B cell (primary cell): ENCODE measurements around the gene TARS2. TPM values are rescaled to one million over a fixed set of nuclear protein-coding genes. Genes with fewer than 3 reads are reported as not detected.

Experiments used
- ATAC-seq: fragments of 200-7000 bp; cut with Tn5 transposase; one replicate; pipeline ENCODE4 v1.10.0; 2021; ENCODE audit warnings: low read depth, mild to moderate bottlenecking, moderate number of reproducible peaks, moderate library complexity
- CTCF ChIA-PET: fragments of 350-600 bp; sonication (Branson Sonifier 250); formaldehyde crosslinking; loops from one replicate; lab custom pipeline; 2021; ENCODE audit warnings: antibody characterized with exemption, inconsistent platforms; lab: Charles Lee
- POLR2A ChIA-PET: fragments of 350-600 bp; sonication (Branson Sonifier 250); formaldehyde crosslinking; loops from one replicate; lab custom pipeline; 2021; ENCODE audit warnings: antibody characterized with exemption; lab: Charles Lee
- DNase-seq: peaks from one replicate; pipeline ENCODE4 v3.0.0; 2013
- H2AFZ ChIP-seq: 2 replicates; pipeline ENCODE4 v1.6.1; 2012; ENCODE audit warnings: mild to moderate bottlenecking, low read depth, low read length; ENCODE audit not compliant: insufficient read depth, poor library complexity, severe bottlenecking
- H3K27ac ChIP-seq, 2 donors: 1 replicate in 1 of 2; 2 replicates in 1 of 2; pipeline ENCODE4 v1.5.1; 2012 to 2013; ENCODE audit warnings: low read length in 2 of 2, mild to moderate bottlenecking in 2 of 2, moderate library complexity in 1 of 2
- H3K27me3 ChIP-seq, 4 experiments: fragments of 200-600 bp in 1 of 4; sonication (generic) in 1 of 4; replicated peaks in 1 of 4; 1 replicate in 2 of 4; 2 replicates in 2 of 4; pipeline versions ENCODE4 v1.6.1 to v1.7.0; 2013 to 2016; ENCODE audit warnings: low read length in 3 of 4, mild to moderate bottlenecking in 2 of 4, mixed read lengths in 1 of 4, moderate library complexity in 1 of 4; ENCODE audit not compliant: insufficient read depth in 4 of 4, control insufficient read depth in 3 of 4; ENCODE audit errors: control extremely low read depth in 1 of 4
- H3K36me3 ChIP-seq, 2 experiments: replicated peaks in 1 of 2; 1 replicate in 1 of 2; 2 replicates in 1 of 2; pipeline versions ENCODE4 v1.6.1 to v1.7.1; 2013; ENCODE audit warnings: low read length in 1 of 2; ENCODE audit not compliant: insufficient read depth in 2 of 2, control insufficient read depth in 1 of 2; ENCODE audit errors: control extremely low read depth in 1 of 2, extremely low read depth in 1 of 2
- H3K4me1 ChIP-seq, 2 donors: fragments of 200-600 bp in 1 of 2; sonication (generic) in 1 of 2; 1 replicate in 1 of 2; 2 replicates in 1 of 2; pipeline versions ENCODE4 v1.5.1 to v1.6.1; 2013 to 2017; ENCODE audit warnings: low read length in 2 of 2; ENCODE audit not compliant: control insufficient read depth in 2 of 2, insufficient read depth in 2 of 2
- H3K4me2 ChIP-seq: replicated peaks from 2 replicates; pipeline ENCODE3; 2012; ENCODE audit warnings: mild to moderate bottlenecking, low read depth, low read length; ENCODE audit not compliant: poor library complexity, severe bottlenecking
- H3K4me3 ChIP-seq, 5 experiments: fragments of 200-600 bp in 1 of 5; sonication (generic) in 1 of 5; 1 replicate in 3 of 5; 2 replicates in 2 of 5; pipeline versions ENCODE4 v1.5.1 to v1.7.0; 2011 to 2016; ENCODE audit warnings: low read length in 4 of 5, mild to moderate bottlenecking in 4 of 5, low read depth in 2 of 5, control low read depth in 1 of 5, moderate library complexity in 1 of 5; ENCODE audit not compliant: insufficient read depth in 1 of 5; ENCODE audit errors: control extremely low read depth in 1 of 5, extremely low read depth in 1 of 5
- H3K79me2 ChIP-seq: fragments of 200-600 bp; sonication (generic); one replicate; pipeline ENCODE4 v1.6.0; 2016; ENCODE audit warnings: low read length; ENCODE audit not compliant: control insufficient read depth, insufficient read depth
- H3K9ac ChIP-seq: fragments of 200-600 bp; sonication (generic); 2 replicates; pipeline ENCODE4 v1.6.1; 2017; ENCODE audit warnings: mild to moderate bottlenecking, low read length, moderate library complexity
- H3K9me3 ChIP-seq, 3 donors: one replicate each; pipeline versions ENCODE4 v1.6.1 to v1.7.1; 2013; ENCODE audit warnings: low read length in 2 of 3; ENCODE audit not compliant: control insufficient read depth in 2 of 3, insufficient read depth in 1 of 3; ENCODE audit errors: control extremely low read depth in 1 of 3
- H4K20me1 ChIP-seq: 2 replicates; pipeline ENCODE4 v1.6.0; 2012; ENCODE audit warnings: mild to moderate bottlenecking, low read length; ENCODE audit not compliant: insufficient read depth, control insufficient read depth, poor library complexity, severe bottlenecking
- H3K27ac Mint-ChIP-seq: one replicate; pipeline ENCODE4 v1.8.0; 2021; ENCODE audit warnings: mixed read lengths
- H3K27me3 Mint-ChIP-seq: one replicate; pipeline ENCODE4 v1.8.0; 2021; ENCODE audit warnings: mixed read lengths
- H3K4me1 Mint-ChIP-seq: one replicate; pipeline ENCODE4 v1.8.0; 2021; ENCODE audit warnings: mixed read lengths
- H3K4me3 Mint-ChIP-seq: one replicate; pipeline ENCODE4 v1.8.0; 2021; ENCODE audit warnings: mixed read lengths
- H3K9me3 Mint-ChIP-seq: one replicate; pipeline ENCODE4 v1.8.0; 2022; ENCODE audit warnings: mixed read lengths; ENCODE audit not compliant: insufficient read depth
- EZH2 ChIP-seq: IDR thresholded peaks from 2 replicates; pipeline ENCODE4 v1.6.1; 2012; ENCODE audit warnings: borderline replicate concordance, low read depth, mild to moderate bottlenecking, moderate library complexity, low read length; ENCODE audit not compliant: insufficient read depth, poor library complexity, severe bottlenecking
- WGBS: methylation state at CpG from one replicate; pipeline ENCODE4 v1.1.5; 2013; ENCODE audit warnings: missing lambda C conversion rate; ENCODE audit not compliant: insufficient coverage; 5-methylcytosine and 5-hydroxymethylcytosine counted together
- intact Hi-C: fragments of 100-400 bp; cut with micrococcal nuclease; formaldehyde crosslinking; loops from one replicate; pipeline ENCODE4 v1.10.0; 2022
- polyA plus RNA-seq: library from polyadenylated mRNA; depleted of rRNA; stranded (reverse); fragments of >200 nt; gene quantifications from 2 replicates; pipeline ENCODE4 v1.2.3, GENCODE V29; 2012
- total RNA-seq, 2 donors: library from RNA; stranded (reverse); fragments of 120-200 nt in 1 of 2; gene quantifications; 1 replicate in 1 of 2; 2 replicates in 1 of 2; pipeline versions ENCODE4 v1.2.3 to v1.2.4, GENCODE V29; 2013 to 2022
- TF ChIP-seq, protein P1 (sequence below): fragments of 200-600 bp; IDR thresholded peaks from one replicate; pipeline ENCODE4 v1.8.0; 2022; ENCODE audit warnings: antibody characterized with exemption, mild to moderate bottlenecking

The TARS2 gene
- total and polyA plus RNA-seq, 2 donors (not counting 1 experiment from before 2014, with no cell fraction given) = 42.2 to 53.6 TPM

GRCh38 chr1:150515328-150516049 lies 28.3 kb downstream of the TARS2 start, which contains the start of gene FALEC:
TSS of gene FALEC (plus strand) at chr1:150515752.
- Histone ChIP-seq H3K4me2 (peak within 1 kb of the TSS; percentile 95), H3K27me3 (no peaks in the 10 kb centered on the region), H3K79me2 (peaks cover 3% of the 10 kb centered on the region), H3K4me1 (peaks cover 22 to 26% of the 10 kb centered on the region in 2 donors), H3K36me3 (no peaks in the 10 kb centered on the region), H3K9me3 (no peaks in the 10 kb centered on the region), H3K4me3 (peak within 1 kb of the TSS; percentile 50 to 86 (median 80)), H2AFZ (peak within 1 kb of the TSS; percentile 98), H3K27ac (peak within 1 kb of the TSS; percentile 59 to 78), H4K20me1 (no peaks in the 10 kb centered on the region), H3K9ac (peak within 1 kb of the TSS; percentile 76)
- ATAC-seq (peak; percentile 99), DNase-seq (peak; percentile 94)
- peak within 1 kb of the TSS; percentile 83 for H3K27ac Mint-ChIP-seq
- TF ChIP-seq, protein P1, sequence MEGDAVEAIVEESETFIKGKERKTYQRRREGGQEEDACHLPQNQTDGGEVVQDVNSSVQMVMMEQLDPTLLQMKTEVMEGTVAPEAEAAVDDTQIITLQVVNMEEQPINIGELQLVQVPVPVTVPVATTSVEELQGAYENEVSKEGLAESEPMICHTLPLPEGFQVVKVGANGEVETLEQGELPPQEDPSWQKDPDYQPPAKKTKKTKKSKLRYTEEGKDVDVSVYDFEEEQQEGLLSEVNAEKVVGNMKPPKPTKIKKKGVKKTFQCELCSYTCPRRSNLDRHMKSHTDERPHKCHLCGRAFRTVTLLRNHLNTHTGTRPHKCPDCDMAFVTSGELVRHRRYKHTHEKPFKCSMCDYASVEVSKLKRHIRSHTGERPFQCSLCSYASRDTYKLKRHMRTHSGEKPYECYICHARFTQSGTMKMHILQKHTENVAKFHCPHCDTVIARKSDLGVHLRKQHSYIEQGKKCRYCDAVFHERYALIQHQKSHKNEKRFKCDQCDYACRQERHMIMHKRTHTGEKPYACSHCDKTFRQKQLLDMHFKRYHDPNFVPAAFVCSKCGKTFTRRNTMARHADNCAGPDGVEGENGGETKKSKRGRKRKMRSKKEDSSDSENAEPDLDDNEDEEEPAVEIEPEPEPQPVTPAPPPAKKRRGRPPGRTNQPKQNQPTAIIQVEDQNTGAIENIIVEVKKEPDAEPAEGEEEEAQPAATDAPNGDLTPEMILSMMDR = no peak
- no peak for TF ChIP-seq EZH2
- peaks cover 25% of the 10 kb centered on the region for H3K4me1 Mint-ChIP-seq
- H3K9me3 Mint-ChIP-seq = no peaks in the 10 kb centered on the region
- WGBS = under 1% methylated on average over 52 of the region's 54 CpGs
- intact Hi-C loops = loop anchor here (1.0 to 5.0 kb wide), 6 partner anchors 28 to 261 kb away; partner anchors contain the start of genes ENSA, GOLPH3L and TARS2
- ChIA-PET CTCF (interaction anchor here (0.9 to 3.3 kb wide), 6 partner anchors 17 to 259 kb away, joined by 3 to 11 read pairs (median 4); no protein-coding TSS in a partner anchor), POLR2A (interaction anchor here (0.6 to 2.4 kb wide), 9 partner anchors 14 to 628 kb away, joined by 3 to 24 read pairs (median 5); partner anchors contain the start of genes ENSA, RPRD2 and TARS2)
- peak within 1 kb of the TSS; percentile 90 for H3K4me3 Mint-ChIP-seq
- no peaks in the 10 kb centered on the region for H3K27me3 Mint-ChIP-seq
